Adipocyte (in vitro differentiated cells): ENCODE data around the gene COPG2.
"Not testable (repeated sequence)": the region's sequence is repeated elsewhere in the genome, so short reads cannot be mapped to it uniquely, and the experiment has no call there.

Experiments
- DNase-seq: peaks from one replicate; pipeline ENCODE4 v3.0.0-alpha.2; 2015; ENCODE audit warnings: low read depth
- H3K27me3 ChIP-seq: replicated peaks from 2 replicates; pipeline ENCODE4 v1.7.0; 2013; ENCODE audit warnings: mild to moderate bottlenecking, low read length, moderate library complexity; ENCODE audit not compliant: control insufficient read depth, insufficient read depth
- H3K36me3 ChIP-seq: 2 replicates; pipeline ENCODE4 v1.7.0; 2013; ENCODE audit warnings: low read length, mild to moderate bottlenecking, moderate library complexity; ENCODE audit not compliant: control insufficient read depth, insufficient read depth, severe bottlenecking
- H3K4me1 ChIP-seq: 2 replicates; pipeline ENCODE4 v1.7.0; 2013; ENCODE audit warnings: mild to moderate bottlenecking, low read length, moderate library complexity; ENCODE audit not compliant: control insufficient read depth, insufficient read depth
- H3K4me3 ChIP-seq: 2 replicates; pipeline ENCODE4 v1.7.0; 2013; ENCODE audit warnings: mild to moderate bottlenecking, low read length, moderate library complexity
- H3K9ac ChIP-seq: 2 replicates; pipeline ENCODE4 v1.7.0; 2013; ENCODE audit warnings: mild to moderate bottlenecking, low read length, moderate library complexity
- H3K9me3 ChIP-seq: 2 replicates; pipeline ENCODE4 v1.7.0; 2013; ENCODE audit warnings: mild to moderate bottlenecking, low read length, moderate library complexity; ENCODE audit not compliant: control insufficient read depth

The COPG2 gene

DNA sequence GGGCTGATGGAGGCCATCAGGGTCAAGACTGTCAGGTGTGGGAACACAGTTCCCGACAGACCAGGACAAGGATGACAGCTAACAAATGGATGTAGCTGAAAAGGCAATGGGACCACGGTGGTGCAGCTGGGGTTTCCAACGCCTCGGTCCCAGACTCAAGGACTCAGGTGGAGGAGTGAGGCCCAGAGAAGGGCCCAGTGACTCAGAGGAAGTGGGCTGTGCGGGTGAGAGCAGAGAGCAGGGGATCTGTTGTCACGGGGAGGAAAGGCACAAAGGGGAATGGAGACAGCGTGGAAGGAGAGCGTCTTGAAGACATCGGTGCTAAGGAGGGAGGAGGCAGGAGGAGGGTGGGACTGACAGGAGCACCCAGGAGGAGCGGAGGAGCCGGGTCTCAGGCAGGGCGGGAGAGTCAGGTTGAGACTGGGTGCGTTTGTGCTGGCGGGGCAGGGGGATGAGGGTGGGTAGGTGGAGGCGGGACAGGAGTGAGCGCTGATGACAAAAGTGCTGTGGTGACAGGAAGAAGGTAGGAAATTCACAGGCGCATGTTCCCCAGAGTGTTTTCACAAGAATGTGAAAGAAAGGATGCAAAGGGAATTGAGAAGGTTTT is 144.9 kb downstream of the COPG2 start:
- not testable (repeated sequence) for H3K27me3 ChIP-seq, DNase-seq, H3K9ac ChIP-seq, H3K9me3 ChIP-seq, H3K4me1 ChIP-seq, H3K4me3 ChIP-seq
- peaks cover 24% of the 10 kb centered on the region for H3K36me3 ChIP-seq

- no peak overlapping the region for H3K4me3 ChIP-seq
- H3K27me3 ChIP-seq: no peaks in the 10 kb centered on the region
- H3K9ac ChIP-seq: no peak overlapping the region
- peaks cover 29% of the 10 kb centered on the region for H3K36me3 ChIP-seq
- H3K9me3 ChIP-seq: no peaks in the 10 kb centered on the region
- H3K4me1 ChIP-seq: no peaks in the 10 kb centered on the region
- DNase-seq: peak; percentile 0
Measured at GRCh38 chr7:130521258-130521951, 147.1 kb downstream of the COPG2 start.

GRCh38 chr7:130515315-130516040 is 153.1 kb downstream of the COPG2 start:
- no peaks in the 10 kb centered on the region for H3K27me3 ChIP-seq
- no peak for DNase-seq
- H3K4me1 ChIP-seq: no peaks in the 10 kb centered on the region
- peaks cover 32% of the 10 kb centered on the region for H3K36me3 ChIP-seq
- no peak overlapping the region for H3K4me3 ChIP-seq
- H3K9me3 ChIP-seq: no peaks in the 10 kb centered on the region
- H3K9ac ChIP-seq: no peak overlapping the region

DNA sequence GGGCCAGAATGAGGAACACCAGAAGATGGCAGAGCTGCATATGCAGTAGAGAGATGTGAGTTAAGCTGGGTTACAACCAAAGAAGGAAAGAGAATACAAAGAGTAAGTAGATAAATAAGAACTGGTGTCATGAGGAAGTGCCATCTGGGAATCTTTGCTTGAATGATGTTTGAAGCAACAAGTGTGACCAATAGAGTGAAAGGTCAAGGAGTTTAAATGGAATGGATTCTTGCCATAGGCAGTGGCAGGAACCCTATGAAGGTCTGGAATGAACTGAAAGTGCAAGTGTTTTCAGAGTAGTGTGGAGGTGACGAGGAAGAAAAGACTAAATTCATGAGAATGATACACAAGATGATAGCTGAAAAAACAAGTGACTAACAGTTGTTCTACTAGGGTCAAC is 155.1 kb downstream of the COPG2 start:
- Histone ChIP-seq H3K9me3 (no peaks in the 10 kb centered on the region), H3K9ac (no peak overlapping the region), H3K4me1 (no peaks in the 10 kb centered on the region), H3K36me3 (peaks cover 47% of the 10 kb centered on the region), H3K4me3 (no peak overlapping the region), H3K27me3 (no peaks in the 10 kb centered on the region)
- DNase-seq: no peak

DNA sequence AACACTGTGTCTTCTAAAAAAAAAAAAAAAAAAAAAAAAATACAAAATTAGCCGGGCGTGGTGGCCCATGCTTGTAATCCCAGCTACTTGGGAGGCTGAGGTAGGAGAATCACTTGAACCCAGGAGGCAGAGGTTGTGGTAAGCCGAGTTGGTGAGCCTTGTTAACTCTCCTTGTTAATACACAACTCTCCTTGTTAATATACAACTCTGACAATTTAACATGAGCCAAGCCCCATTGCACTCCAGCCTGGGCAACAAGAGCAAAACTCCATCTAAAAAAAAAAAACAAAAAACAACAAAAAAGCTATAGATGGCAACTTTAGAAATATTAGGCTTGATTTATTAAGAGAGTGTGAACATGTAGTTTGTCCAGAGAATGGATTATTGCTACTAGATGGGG is 156.5 kb downstream of the COPG2 start:
- H3K9ac ChIP-seq: not testable (repeated sequence)

DNA sequence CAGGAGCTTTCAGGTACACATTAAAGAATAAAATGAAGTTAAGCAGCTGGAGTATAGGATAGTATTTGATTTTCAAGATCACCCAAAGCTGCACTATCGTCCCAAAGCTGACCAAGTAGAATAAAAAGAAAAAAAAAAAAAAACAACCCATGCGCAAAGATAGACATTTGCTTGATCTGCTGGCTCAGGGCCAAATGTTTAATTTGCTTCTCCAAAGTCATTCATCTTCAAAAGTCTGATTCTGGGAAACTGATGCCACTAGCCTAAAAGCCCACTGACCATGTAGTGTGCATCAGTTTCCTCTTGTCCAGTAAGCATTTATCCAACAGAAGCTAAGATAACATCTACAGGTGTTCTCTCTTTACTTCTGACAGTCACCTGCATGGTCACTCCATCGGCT is 162.2 kb downstream of the COPG2 start:
- DNase-seq: no peak
- H3K4me3 ChIP-seq: no peak overlapping the region
- H3K36me3 ChIP-seq: peaks cover 87% of the 10 kb centered on the region
- no peaks in the 10 kb centered on the region for H3K27me3 ChIP-seq
- no peak overlapping the region for H3K9ac ChIP-seq
- no peaks in the 10 kb centered on the region for H3K9me3 ChIP-seq
- no peaks in the 10 kb centered on the region for H3K4me1 ChIP-seq

More for the DNA sequence above, 156.5 kb downstream of the COPG2 start:
- not testable (repeated sequence) for H3K9me3 ChIP-seq, H3K27me3 ChIP-seq, H3K4me1 ChIP-seq, DNase-seq, H3K4me3 ChIP-seq
- H3K36me3 ChIP-seq: peaks cover 61% of the 10 kb centered on the region

DNA sequence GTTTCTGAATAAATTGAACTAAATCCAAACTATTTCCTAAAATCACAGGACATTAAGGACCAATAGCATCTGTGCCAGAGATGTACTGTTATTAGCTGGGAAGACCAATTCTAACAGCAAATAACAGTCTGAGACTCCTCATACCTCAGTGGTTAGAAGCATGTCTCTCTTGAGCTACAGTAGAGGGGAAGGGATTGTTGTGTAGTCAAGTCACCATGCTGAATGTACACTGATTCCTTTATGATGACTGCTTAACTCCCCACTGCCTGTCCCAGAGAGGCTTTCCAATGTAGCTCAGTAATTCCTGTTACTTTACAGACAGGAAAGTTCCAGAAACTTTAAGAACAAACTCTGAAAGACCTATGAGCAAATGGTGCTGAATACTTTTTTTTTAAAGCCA is 162.8 kb downstream of the COPG2 start:
- Histone ChIP-seq H3K4me1 (no peaks in the 10 kb centered on the region), H3K9ac (no peak overlapping the region), H3K27me3 (no peaks in the 10 kb centered on the region), H3K9me3 (no peaks in the 10 kb centered on the region), H3K36me3 (peaks cover 90% of the 10 kb centered on the region), H3K4me3 (no peak overlapping the region)
- DNase-seq: peak; percentile 23

GRCh38 chr7:130500910-130501309 is 167.6 kb downstream of the COPG2 start:
- peaks cover 91% of the 10 kb centered on the region for H3K36me3 ChIP-seq

GRCh38 chr7:130500463-130500862 is 168.1 kb downstream of the COPG2 start:
- Histone ChIP-seq H3K9ac (no peak overlapping the region), H3K9me3 (no peaks in the 10 kb centered on the region), H3K4me3 (no peak overlapping the region), H3K27me3 (no peaks in the 10 kb centered on the region), H3K36me3 (peaks cover 88% of the 10 kb centered on the region), H3K4me1 (no peaks in the 10 kb centered on the region)
- no peak for DNase-seq

More at GRCh38 chr7:130500910-130501309, 167.6 kb downstream of the COPG2 start:
- Histone ChIP-seq H3K9me3 (no peaks in the 10 kb centered on the region), H3K4me1 (no peaks in the 10 kb centered on the region), H3K27me3 (no peaks in the 10 kb centered on the region), H3K4me3 (no peak overlapping the region), H3K9ac (no peak overlapping the region)
- no peak for DNase-seq

- H3K9ac ChIP-seq: peak overlapping the region; percentile 83
- no peak for DNase-seq
- H3K27me3 ChIP-seq: no peaks in the 10 kb centered on the region
- peak overlapping the region; percentile 85 for H3K4me3 ChIP-seq
- H3K9me3 ChIP-seq: no peaks in the 10 kb centered on the region
- H3K36me3 ChIP-seq: peaks cover 28% of the 10 kb centered on the region
- peaks cover 8% of the 10 kb centered on the region for H3K4me1 ChIP-seq
Measured at GRCh38 chr7:130494431-130494858, 174.1 kb downstream of the COPG2 start.

GRCh38 chr7:130493275-130493873 is 175.2 kb downstream of the COPG2 start:
- H3K36me3 ChIP-seq: peaks cover 18% of the 10 kb centered on the region
- peak; percentile 30 for DNase-seq
- H3K27me3 ChIP-seq: no peaks in the 10 kb centered on the region
- peaks cover 17% of the 10 kb centered on the region for H3K4me1 ChIP-seq
- H3K4me3 ChIP-seq: peak overlapping the region; percentile 85
- no peaks in the 10 kb centered on the region for H3K9me3 ChIP-seq
- peak overlapping the region; percentile 83 for H3K9ac ChIP-seq
